HUES6 (cell line): Measurements from ENCODE around the gene CFAP74.

Experiments
- H3K27ac ChIP-seq: 2 replicates; pipeline ENCODE4 v1.7.0; 2013; ENCODE audit warnings: low read depth, mild to moderate bottlenecking, low read length, inconsistent platforms
- H3K27me3 ChIP-seq: 2 replicates; pipeline ENCODE4 v1.6.1; 2013; ENCODE audit warnings: low read length; ENCODE audit not compliant: control insufficient read depth, insufficient read depth
- H3K36me3 ChIP-seq: 2 replicates; pipeline ENCODE4 v1.6.1; 2013; ENCODE audit warnings: low read length; ENCODE audit not compliant: control insufficient read depth, insufficient read depth
- H3K4me1 ChIP-seq: 2 replicates; pipeline ENCODE4 v1.6.1; 2013; ENCODE audit warnings: low read length; ENCODE audit not compliant: control insufficient read depth, insufficient read depth
- H3K4me3 ChIP-seq: 2 replicates; pipeline ENCODE4 v1.5.1; 2013; ENCODE audit warnings: low read depth, low read length
- H3K9ac ChIP-seq: one replicate; pipeline ENCODE4 v1.6.1; 2013; ENCODE audit warnings: mild to moderate bottlenecking, low read length
- H3K9me3 ChIP-seq: 2 replicates; pipeline ENCODE4 v1.6.1; 2013; ENCODE audit warnings: low read depth, low read length; ENCODE audit not compliant: control insufficient read depth, insufficient read depth

CFAP74 gene

DNA sequence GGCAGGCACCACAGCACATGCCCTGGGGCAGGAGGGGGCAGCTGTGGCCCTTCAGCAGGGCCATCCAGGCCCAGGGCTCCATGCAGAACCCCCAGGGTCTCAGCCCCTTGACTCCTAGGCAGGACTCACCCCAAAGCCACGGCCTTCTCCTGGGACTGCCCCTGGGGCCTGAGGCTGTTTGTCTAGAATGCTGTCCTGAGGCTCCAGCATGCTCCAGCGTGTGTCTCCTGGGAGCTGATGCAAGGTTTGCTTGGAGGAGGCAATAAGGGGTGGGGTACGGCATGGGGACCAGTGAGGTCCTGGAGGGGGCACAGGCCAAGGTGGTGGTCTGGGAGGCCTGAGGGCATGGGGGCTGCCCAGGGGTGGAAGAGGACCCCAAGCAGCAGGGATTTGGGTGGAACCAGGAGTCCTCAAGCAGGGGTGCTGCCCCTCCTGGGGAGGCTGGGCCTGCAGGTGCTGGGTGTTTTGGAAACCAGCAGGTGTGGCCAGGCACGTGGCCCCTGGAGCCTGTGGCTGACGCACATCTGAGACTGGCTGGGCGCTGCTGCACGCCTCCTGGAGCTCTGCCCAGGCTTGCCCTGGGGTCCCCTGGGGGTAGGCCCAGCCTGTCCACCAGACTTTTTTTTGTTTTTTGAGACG is 96.4 kb downstream of the CFAP74 start:
- Histone ChIP-seq H3K27me3 (no peaks in the 10 kb centered on the region), H3K9me3 (peaks cover 4% of the 10 kb centered on the region; the same call in 1 of the 2 replicates), H3K4me3 (no peak overlapping the region), H3K36me3 (no peaks in the 10 kb centered on the region), H3K9ac (peak overlapping the region; percentile 19), H3K4me1 (peaks cover 19% of the 10 kb centered on the region; the same call in 1 of the 2 replicates), H3K27ac (no peak overlapping the region)

- Histone ChIP-seq H3K4me1 (peaks cover 19% of the 10 kb centered on the region; the same call in 1 of the 2 replicates), H3K9ac (no peak overlapping the region), H3K27me3 (no peaks in the 10 kb centered on the region)
Measured at GRCh38 chr1:1906185-1907097, 97.1 kb downstream of the CFAP74 start.

DNA sequence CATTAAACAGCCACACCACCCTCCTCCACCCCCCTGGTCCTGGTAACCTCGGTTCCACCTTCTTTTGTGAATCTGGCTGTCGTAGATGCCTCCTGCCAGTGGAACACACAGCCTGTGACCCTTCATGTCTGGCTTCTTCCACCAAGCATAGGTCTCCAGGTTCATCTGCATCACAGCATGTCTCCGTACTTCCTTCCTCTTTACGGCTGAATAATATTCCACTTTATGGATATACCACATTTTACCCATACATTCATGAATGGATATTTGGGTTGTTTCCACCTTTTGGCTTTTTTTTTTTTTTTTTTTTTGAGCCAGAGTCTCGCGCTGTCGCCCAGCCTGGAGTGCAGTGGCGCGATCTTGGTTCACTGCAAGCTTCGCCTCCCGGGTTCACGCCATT is 100.4 kb downstream of the CFAP74 start:
- no peaks in the 10 kb centered on the region for H3K27me3 ChIP-seq
- H3K36me3 ChIP-seq: no peaks in the 10 kb centered on the region
- H3K27ac ChIP-seq: no peak overlapping the region
- H3K4me1 ChIP-seq: peaks cover 13% of the 10 kb centered on the region; the same call in 1 of the 2 replicates
- H3K4me3 ChIP-seq: no peak overlapping the region
- no peak overlapping the region for H3K9ac ChIP-seq
- H3K9me3 ChIP-seq: peaks cover 4% of the 10 kb centered on the region; the same call in 1 of the 2 replicates

More at GRCh38 chr1:1906185-1907097, 97.1 kb downstream of the CFAP74 start:
- no peaks in the 10 kb centered on the region for H3K36me3 ChIP-seq
- H3K9me3 ChIP-seq: peaks cover 4% of the 10 kb centered on the region; the same call in 1 of the 2 replicates
- H3K27ac ChIP-seq: no peak overlapping the region
- H3K4me3 ChIP-seq: no peak overlapping the region

DNA sequence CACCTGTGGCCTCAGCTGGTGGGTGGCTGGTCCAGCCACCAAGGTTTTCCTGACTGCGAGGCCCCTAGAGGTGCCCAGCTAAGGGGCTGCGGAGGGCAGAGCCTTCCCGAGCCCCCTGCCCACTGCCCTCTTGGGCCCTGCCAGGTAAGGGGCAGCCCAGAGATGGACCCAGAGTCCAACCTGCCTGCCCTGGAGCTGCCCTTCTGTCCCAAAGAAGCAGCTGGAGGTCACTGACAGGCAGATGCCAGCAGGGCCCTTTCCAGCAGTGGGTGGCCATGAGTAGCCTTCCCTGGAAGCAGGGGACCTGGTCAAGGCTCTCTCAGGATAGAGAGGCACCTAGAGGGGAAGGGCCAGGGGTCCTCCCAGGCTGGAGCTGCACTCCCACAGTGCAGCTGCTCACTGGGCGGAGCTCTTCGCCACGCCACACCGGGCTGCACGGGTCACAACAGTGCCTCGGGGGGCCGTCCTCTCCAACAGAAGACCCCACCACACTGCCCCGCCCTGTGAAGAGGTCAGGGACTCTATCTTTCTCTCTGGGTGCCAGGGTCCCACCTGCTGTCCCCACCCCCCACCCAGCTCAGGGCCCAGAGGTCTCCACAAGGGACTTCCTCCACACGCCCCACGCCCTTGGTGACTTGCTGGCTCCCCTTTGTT is 101.8 kb downstream of the CFAP74 start:
- peaks cover 8% of the 10 kb centered on the region; the same call in 1 of the 2 replicates for H3K4me1 ChIP-seq
- no peak overlapping the region for H3K27ac ChIP-seq
- H3K4me3 ChIP-seq: no peak overlapping the region
- H3K27me3 ChIP-seq: no peaks in the 10 kb centered on the region
- no peak overlapping the region for H3K9ac ChIP-seq
- H3K9me3 ChIP-seq: peaks cover 4% of the 10 kb centered on the region; the same call in 1 of the 2 replicates
- H3K36me3 ChIP-seq: no peaks in the 10 kb centered on the region

- no peak overlapping the region for H3K9ac ChIP-seq
- peaks cover 8% of the 10 kb centered on the region; the same call in 1 of the 2 replicates for H3K4me1 ChIP-seq
- H3K27ac ChIP-seq: no peak overlapping the region
- H3K4me3 ChIP-seq: no peak overlapping the region
- H3K27me3 ChIP-seq: no peaks in the 10 kb centered on the region
- peaks cover 4% of the 10 kb centered on the region; the same call in 1 of the 2 replicates for H3K9me3 ChIP-seq
- H3K36me3 ChIP-seq: no peaks in the 10 kb centered on the region
Measured at GRCh38 chr1:1900883-1901640, 102.5 kb downstream of the CFAP74 start.

DNA sequence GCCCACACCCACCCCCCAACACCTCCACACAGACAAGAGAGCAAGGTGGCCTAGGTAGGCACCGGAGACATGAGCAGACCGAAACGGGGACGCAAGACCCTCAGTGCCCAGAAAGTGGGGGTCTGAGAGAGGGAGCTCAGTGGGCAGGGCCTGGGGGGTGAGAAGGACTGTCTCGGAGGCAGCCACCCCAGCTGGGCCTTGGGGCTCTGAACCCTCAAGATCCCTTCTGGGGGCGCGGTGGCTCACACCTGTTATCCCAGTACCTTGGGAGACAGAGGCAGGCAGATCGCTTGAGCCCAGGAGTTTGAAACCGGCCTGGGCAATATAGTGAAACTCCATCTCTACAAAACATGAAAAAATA is 103.6 kb downstream of the CFAP74 start:
- H3K27me3 ChIP-seq: no peaks in the 10 kb centered on the region
- no peak overlapping the region for H3K27ac ChIP-seq
- peaks cover 13% of the 10 kb centered on the region for H3K4me1 ChIP-seq
- no peaks in the 10 kb centered on the region for H3K36me3 ChIP-seq
- H3K9ac ChIP-seq: no peak overlapping the region
- no peak overlapping the region for H3K4me3 ChIP-seq
- peaks cover 4% of the 10 kb centered on the region; the same call in 1 of the 2 replicates for H3K9me3 ChIP-seq

- no peaks in the 10 kb centered on the region for H3K27me3 ChIP-seq
- no peak overlapping the region for H3K4me3 ChIP-seq
- no peak overlapping the region for H3K27ac ChIP-seq
Measured at GRCh38 chr1:1899266-1899966, 104.2 kb downstream of the CFAP74 start.

GRCh38 chr1:1898246-1898933 is 105.2 kb downstream of the CFAP74 start:
- peaks cover 23% of the 10 kb centered on the region for H3K4me1 ChIP-seq
- peaks cover 4% of the 10 kb centered on the region; the same call in 1 of the 2 replicates for H3K9me3 ChIP-seq
- no peak overlapping the region for H3K27ac ChIP-seq
- no peaks in the 10 kb centered on the region for H3K36me3 ChIP-seq
- no peak overlapping the region for H3K4me3 ChIP-seq
- no peaks in the 10 kb centered on the region for H3K27me3 ChIP-seq
- H3K9ac ChIP-seq: no peak overlapping the region

More at GRCh38 chr1:1899266-1899966, 104.2 kb downstream of the CFAP74 start:
- Histone ChIP-seq H3K9ac (no peak overlapping the region), H3K4me1 (peaks cover 19% of the 10 kb centered on the region), H3K9me3 (peaks cover 4% of the 10 kb centered on the region; the same call in 1 of the 2 replicates), H3K36me3 (no peaks in the 10 kb centered on the region)

DNA sequence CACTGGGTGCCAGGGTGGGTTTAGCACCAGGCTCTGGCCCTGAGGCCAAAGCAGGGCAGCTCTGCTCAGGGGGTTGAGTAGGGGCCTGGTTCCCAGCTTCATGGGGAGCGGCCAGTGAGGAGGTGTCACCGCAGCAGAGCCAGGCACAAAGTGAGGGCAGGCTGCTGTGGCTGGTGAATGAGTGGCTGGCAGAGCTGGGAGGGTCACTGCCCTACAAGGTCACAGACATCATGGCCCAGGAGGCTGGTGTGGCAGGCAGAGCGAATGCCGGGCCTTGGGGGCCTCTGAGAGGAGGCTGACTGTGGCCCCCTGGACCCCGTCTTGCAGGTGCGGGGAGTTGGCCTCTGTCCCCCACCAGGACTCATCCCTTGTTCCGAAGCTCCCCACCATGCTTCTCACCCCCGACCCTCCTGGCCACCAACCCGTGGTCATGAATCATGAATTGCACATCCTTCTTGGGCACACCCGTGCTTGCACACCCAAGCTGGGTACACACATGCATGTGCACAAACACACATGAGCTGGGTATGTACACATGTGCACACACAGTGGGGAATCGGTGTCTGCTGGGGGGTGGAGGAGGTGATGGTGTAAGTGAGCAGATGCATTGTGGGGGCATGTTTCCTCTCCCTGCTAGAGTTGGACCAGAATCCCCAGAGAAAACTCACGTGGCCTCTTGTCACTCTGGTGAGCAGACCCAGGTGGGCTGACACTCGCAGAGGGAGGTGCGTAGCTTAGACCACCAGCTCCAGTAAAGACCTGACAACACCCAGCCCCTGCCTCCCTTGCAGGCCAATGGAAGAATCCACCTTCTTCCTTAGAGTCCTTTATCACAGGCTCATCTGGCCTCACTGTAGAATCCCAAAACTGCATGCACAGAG is 107.9 kb downstream of the CFAP74 start:
- Histone ChIP-seq H3K36me3 (no peaks in the 10 kb centered on the region), H3K9ac (no peak overlapping the region), H3K27ac (no peak overlapping the region), H3K4me3 (no peak overlapping the region), H3K27me3 (no peaks in the 10 kb centered on the region), H3K4me1 (peaks cover 31% of the 10 kb centered on the region), H3K9me3 (no peaks in the 10 kb centered on the region)
